OCI-LY1 (cell line): ENCODE results near the gene PHF20.

Source experiments
- H2AFZ ChIP-seq: fragments of 200-600 bp; sonication (generic), shearing (Covaris generic); 2 replicates; pipeline ENCODE4 v1.6.0; 2014; ENCODE audit warnings: antibody characterized with exemption, mild to moderate bottlenecking, low read length
- H3F3A ChIP-seq: fragments of 200-600 bp; sonication (generic), shearing (Covaris generic); 2 replicates; pipeline ENCODE4 v1.6.0; 2014; ENCODE audit warnings: mild to moderate bottlenecking, antibody characterized with exemption, low read length, moderate library complexity; ENCODE audit not compliant: insufficient read depth
- H3K27ac ChIP-seq: fragments of 200-600 bp; sonication (generic); 2 replicates; pipeline ENCODE4 v1.5.1; 2014; ENCODE audit warnings: low read length, mixed run types, mild to moderate bottlenecking, low read depth; ENCODE audit not compliant: poor library complexity, severe bottlenecking
- H3K27me3 ChIP-seq: fragments of 200-600 bp; sonication (generic); 2 replicates; pipeline ENCODE4 v1.6.0; 2014; ENCODE audit warnings: antibody characterized with exemption, mild to moderate bottlenecking, low read length, moderate library complexity; ENCODE audit not compliant: insufficient read depth
- H3K36me3 ChIP-seq: fragments of 200-600 bp; sonication (generic); 2 replicates; pipeline ENCODE4 v1.6.1; 2014; ENCODE audit warnings: mild to moderate bottlenecking, antibody characterized with exemption, low read length, moderate library complexity, mixed read lengths; ENCODE audit not compliant: insufficient read depth
- H3K4me1 ChIP-seq: fragments of 200-600 bp; sonication (generic); 2 replicates; pipeline ENCODE4 v1.5.1; 2014; ENCODE audit warnings: mild to moderate bottlenecking, low read length, moderate library complexity; ENCODE audit not compliant: insufficient read depth, severe bottlenecking
- H3K4me2 ChIP-seq: fragments of 200-600 bp; sonication (generic), shearing (Covaris generic); 2 replicates; pipeline ENCODE4 v1.6.1; 2014; ENCODE audit warnings: low read length
- H3K4me3 ChIP-seq: fragments of 200-600 bp; sonication (generic); 2 replicates; pipeline ENCODE4 v1.5.1; 2014; ENCODE audit warnings: low read length, low read depth, mild to moderate bottlenecking, mixed read lengths; ENCODE audit not compliant: poor library complexity, severe bottlenecking
- H3K79me2 ChIP-seq: fragments of 200-600 bp; shearing (Covaris generic); 2 replicates; pipeline ENCODE4 v1.6.1; 2016; ENCODE audit warnings: mixed run types, low read length, mixed read lengths; ENCODE audit not compliant: insufficient read depth
- H3K9ac ChIP-seq: fragments of 200-600 bp; sonication (generic), shearing (Covaris generic); 2 replicates; pipeline ENCODE4 v1.6.1; 2014; ENCODE audit warnings: mild to moderate bottlenecking, low read length, mixed read lengths
- H3K9me2 ChIP-seq: fragments of 200-600 bp; sonication (generic), shearing (Covaris generic); 2 replicates; pipeline ENCODE4 v1.6.1; 2014; ENCODE audit warnings: low read depth, mild to moderate bottlenecking, low read length, mixed read lengths
- H3K9me3 ChIP-seq: fragments of 200-600 bp; shearing (Covaris generic); 2 replicates; pipeline ENCODE4 v1.6.1; 2014; ENCODE audit warnings: low read length, mixed read lengths
- H4K20me1 ChIP-seq: fragments of 200-600 bp; sonication (generic), shearing (Covaris generic); 2 replicates; pipeline ENCODE4 v1.6.0; 2016; ENCODE audit warnings: mild to moderate bottlenecking, low read length; ENCODE audit not compliant: insufficient read depth
- CTCF ChIP-seq: fragments of 200-600 bp; sonication (generic), shearing (Covaris generic); IDR thresholded peaks from 2 replicates; pipeline ENCODE4 v1.5.1; 2017; ENCODE audit warnings: mild to moderate bottlenecking, antibody characterized with exemption, low read length, moderate library complexity, mixed read lengths
- EZH2 ChIP-seq: fragments of 200-600 bp; sonication (generic), shearing (Covaris generic); IDR thresholded peaks from 2 replicates; pipeline ENCODE4 v1.8.0; 2017; ENCODE audit warnings: borderline replicate concordance, mixed run types, mild to moderate bottlenecking, antibody characterized with exemption, low read length, moderate library complexity, mixed read lengths

The PHF20 gene

DNA sequence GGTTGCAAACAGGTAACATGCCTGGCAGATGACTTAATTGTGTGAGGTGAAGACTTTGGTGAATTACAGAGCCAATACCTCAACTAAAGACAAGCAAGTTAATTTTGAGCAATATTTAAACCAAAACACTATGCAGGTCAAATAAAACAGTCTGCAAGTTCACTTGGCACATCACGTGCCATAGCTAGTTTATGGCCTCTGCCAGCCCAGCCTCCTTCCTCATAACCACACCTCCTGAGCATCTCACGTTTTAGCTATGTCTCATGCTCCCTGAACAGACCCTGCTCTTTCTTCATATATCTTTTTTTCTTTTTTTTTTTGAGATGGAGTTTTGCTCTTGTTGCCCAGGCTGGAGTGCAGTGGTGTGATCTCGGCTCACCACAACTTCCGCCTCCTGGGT, 192.1 kb downstream of the PHF20 start:
- H3K4me1 ChIP-seq, result no peaks in the 10 kb centered on the region
- no peak overlapping the region for H3K4me3 ChIP-seq
- H2AFZ ChIP-seq, result no peak overlapping the region
- H3K79me2 ChIP-seq, result no peaks in the 10 kb centered on the region
- no peaks in the 10 kb centered on the region for H3K36me3 ChIP-seq
- no peaks in the 10 kb centered on the region; the same call in 1 of the 2 replicates for H3K27me3 ChIP-seq
- H3K9me2 ChIP-seq, result no peaks in the 10 kb centered on the region
- peaks cover 3% of the 10 kb centered on the region; the same call in 1 of the 2 replicates for H3K9me3 ChIP-seq
- H4K20me1 ChIP-seq, result no peaks in the 10 kb centered on the region
- no peak overlapping the region for H3K9ac ChIP-seq
- TF ChIP-seq EZH2, result no peak
- H3K4me2 ChIP-seq, result no peak overlapping the region
- no peak overlapping the region for H3K27ac ChIP-seq
- no peaks in the 10 kb centered on the region for H3F3A ChIP-seq

DNA sequence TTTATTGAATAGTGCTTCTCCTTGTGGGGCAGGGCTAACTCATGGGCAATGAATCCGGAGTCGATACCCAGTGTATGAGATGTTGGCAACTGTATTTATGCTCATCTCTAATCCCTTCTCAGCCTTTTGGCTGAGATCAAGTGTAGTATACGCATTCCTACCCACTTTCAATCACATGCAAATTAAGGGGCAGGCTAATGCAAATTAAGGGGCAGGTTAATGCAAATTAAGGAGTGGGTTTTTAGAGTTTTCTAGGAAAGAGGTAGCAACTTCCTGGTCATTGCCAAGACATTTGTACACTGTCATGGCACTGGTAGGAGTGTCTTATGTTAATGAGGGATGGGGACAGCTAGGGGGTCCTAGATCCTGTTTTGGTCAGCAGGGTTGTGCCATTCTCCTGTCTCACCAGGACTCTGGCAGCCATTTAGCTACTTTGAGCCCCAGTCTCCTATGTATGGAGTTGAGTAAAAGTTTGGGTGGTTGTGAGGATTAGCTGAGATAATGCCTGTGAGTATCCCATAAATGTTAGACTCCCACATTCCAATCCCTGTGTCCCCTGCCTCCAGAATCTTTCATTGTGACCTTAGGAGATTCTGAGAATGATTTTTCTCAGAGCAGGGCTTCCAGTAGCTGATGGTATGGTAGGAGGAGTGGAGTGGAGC, 196.3 kb downstream of the PHF20 start, which contains the start of gene CNBD2:
TSS of gene CNBD2 (plus strand) at position 612 of the 662 bp plus-strand sequence. CDS start 173 bp downstream, outside the sequence.
- Histone ChIP-seq H3K4me1 (no peaks in the 10 kb centered on the region), H3K9me2 (no peaks in the 10 kb centered on the region), H3K27me3 (no peaks in the 10 kb centered on the region), H4K20me1 (no peaks in the 10 kb centered on the region), H3K9ac (no peak within 1 kb of the TSS), H3K27ac (no peak within 1 kb of the TSS), H2AFZ (no peak within 1 kb of the TSS), H3F3A (no peaks in the 10 kb centered on the region), H3K4me3 (no peak within 1 kb of the TSS), H3K79me2 (no peaks in the 10 kb centered on the region), H3K36me3 (no peaks in the 10 kb centered on the region), H3K4me2 (no peak within 1 kb of the TSS), H3K9me3 (no peaks in the 10 kb centered on the region)
- TF ChIP-seq CTCF (no peak), EZH2 (no peak)

DNA sequence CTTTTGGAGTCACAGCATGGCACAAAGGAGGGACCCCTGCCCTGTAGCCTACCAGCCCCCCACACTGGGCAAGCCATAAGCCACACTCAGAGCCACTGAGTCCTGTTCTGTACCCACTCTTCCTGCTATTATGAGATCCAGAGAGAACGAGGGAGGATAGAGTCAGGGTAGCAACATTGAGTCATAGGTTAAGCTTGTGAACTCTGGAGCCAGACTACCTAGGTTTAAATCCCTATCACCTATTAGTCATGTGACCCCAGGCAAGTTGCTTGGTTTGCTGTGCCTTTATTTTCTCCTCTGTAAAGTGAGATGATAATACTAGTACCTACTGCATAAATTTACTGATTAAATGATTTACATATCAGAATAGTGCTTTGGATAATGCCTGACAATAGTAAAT, 197.1 kb downstream of the PHF20 start:
- H2AFZ ChIP-seq, result no peak overlapping the region
- H3K4me2 ChIP-seq, result no peak overlapping the region
- no peak overlapping the region for H3K4me3 ChIP-seq
- no peaks in the 10 kb centered on the region for H3K36me3 ChIP-seq
- H3F3A ChIP-seq, result no peaks in the 10 kb centered on the region
- TF ChIP-seq EZH2, result no peak
- no peak for TF ChIP-seq CTCF
- H3K79me2 ChIP-seq, result no peaks in the 10 kb centered on the region
- H3K9me3 ChIP-seq, result no peaks in the 10 kb centered on the region
- no peaks in the 10 kb centered on the region for H3K27me3 ChIP-seq
- H3K9me2 ChIP-seq, result no peaks in the 10 kb centered on the region
- H3K27ac ChIP-seq, result no peak overlapping the region
- no peaks in the 10 kb centered on the region for H3K4me1 ChIP-seq
- H4K20me1 ChIP-seq, result no peaks in the 10 kb centered on the region
- H3K9ac ChIP-seq, result no peak overlapping the region

DNA sequence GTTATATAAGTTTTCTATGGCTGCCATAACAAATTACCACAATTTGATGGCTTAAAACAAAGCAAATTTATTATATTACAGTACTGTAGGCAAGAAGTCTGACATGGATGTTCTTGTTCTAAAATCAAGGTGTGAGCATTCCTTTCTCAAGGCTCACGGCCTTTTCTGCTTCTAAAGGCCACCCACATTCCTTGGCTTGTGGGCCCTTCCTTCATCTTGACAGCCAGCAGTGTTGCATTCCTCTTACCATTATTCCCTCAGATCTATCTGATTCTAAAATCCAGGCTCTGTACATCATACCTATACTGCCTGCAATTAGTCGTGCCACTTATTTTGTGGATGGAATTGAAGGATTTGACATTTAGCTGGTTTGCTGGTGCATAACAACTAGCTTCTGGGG, 200.2 kb downstream of the PHF20 start:
- Histone ChIP-seq H4K20me1 (no peaks in the 10 kb centered on the region), H3K79me2 (no peaks in the 10 kb centered on the region), H3K9me2 (no peaks in the 10 kb centered on the region), H2AFZ (no peak overlapping the region), H3K9me3 (no peaks in the 10 kb centered on the region), H3K36me3 (no peaks in the 10 kb centered on the region), H3K4me2 (no peak overlapping the region), H3K4me1 (no peaks in the 10 kb centered on the region), H3K27ac (no peak overlapping the region), H3K9ac (no peak overlapping the region), H3K27me3 (no peaks in the 10 kb centered on the region; the same call in 1 of the 2 replicates), H3K4me3 (no peak overlapping the region), H3F3A (no peaks in the 10 kb centered on the region)
- TF ChIP-seq EZH2 (no peak), CTCF (no peak)
